IgD-negative memory B cell (primary cell): ENCODE data around the gene BTBD17. TPM values are rescaled to one million over a fixed set of nuclear protein-coding genes. Genes with fewer than 3 reads are reported as not detected.
A peak's percentile ranks its signal among the peaks of the same experiment; 100 is the strongest.

ENCODE experiments used
- H3K27ac Mint-ChIP-seq, 3 donors: one replicate each; pipeline ENCODE4 v1.8.0; 2020 to 2022; ENCODE audit warnings: mild to moderate bottlenecking in 3 of 3, mixed read lengths in 3 of 3, moderate library complexity in 1 of 3
- H3K27me3 Mint-ChIP-seq: one replicate; pipeline ENCODE4 v1.8.0; 2021; ENCODE audit warnings: mixed read lengths
- H3K36me3 Mint-ChIP-seq: one replicate; pipeline ENCODE4 v1.8.0; 2020; ENCODE audit warnings: mild to moderate bottlenecking, mixed read lengths
- H3K4me1 Mint-ChIP-seq, 3 donors: one replicate each; pipeline ENCODE4 v1.8.0; 2020 to 2022; ENCODE audit warnings: mixed read lengths in 3 of 3, mild to moderate bottlenecking in 1 of 3
- H3K4me3 Mint-ChIP-seq, 4 donors: one replicate each; pipeline ENCODE4 v1.8.0; 2020 to 2022; ENCODE audit warnings: mild to moderate bottlenecking in 4 of 4, mixed read lengths in 4 of 4, moderate library complexity in 3 of 4
- H3K9me3 Mint-ChIP-seq, 3 donors: one replicate each; pipeline ENCODE4 v1.8.0; 2020 to 2021; ENCODE audit warnings: mixed read lengths in 3 of 3, mild to moderate bottlenecking in 1 of 3
- polyA plus RNA-seq: library from polyadenylated mRNA; unstranded; fragments of 300-500 nt; fragmentation: Illumina TruSeq; gene quantifications from one replicate; pipeline ENCODE4 v1.2.3, GENCODE V29; 2021

BTBD17 gene
- polyA plus RNA-seq, 1 donor from 2014 or later, result not detected

DNA sequence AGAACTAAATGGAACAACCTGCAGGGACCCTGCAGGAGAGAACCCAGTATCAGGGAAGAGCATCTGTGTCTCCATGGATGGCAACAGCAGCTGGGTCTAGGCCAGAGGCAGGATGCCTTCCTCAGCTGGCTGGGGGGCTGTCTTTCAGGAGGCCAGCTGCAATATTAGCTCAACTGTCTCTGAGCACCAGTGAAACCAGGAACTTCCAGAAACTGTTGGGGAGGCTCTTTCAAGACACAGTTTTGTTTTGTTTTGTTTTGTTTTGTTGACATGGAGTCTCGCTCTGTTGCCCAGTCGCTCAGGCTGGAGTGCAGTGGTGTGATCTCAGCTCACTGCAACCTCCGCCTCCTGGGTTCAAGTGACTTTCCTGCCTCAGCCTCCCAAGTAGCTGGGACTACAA, 13.2 kb upstream of the BTBD17 start:
- Mint-ChIP-seq H3K36me3 (no peaks in the 10 kb centered on the region), H3K4me1 (no peaks in the 10 kb centered on the region), H3K4me3 (no peak overlapping the region), H3K27ac (no peak overlapping the region), H3K27me3 (peaks cover 7% of the 10 kb centered on the region), H3K9me3 (no peaks in the 10 kb centered on the region)

- no peaks in the 10 kb centered on the region for H3K36me3 Mint-ChIP-seq
- H3K4me1 Mint-ChIP-seq, result peaks cover 0 to 5% (median 4%) of the 10 kb centered on the region in 3 donors
- H3K9me3 Mint-ChIP-seq, result no peaks in the 10 kb centered on the region
- no peak overlapping the region for H3K27ac Mint-ChIP-seq
- peaks cover 10% of the 10 kb centered on the region for H3K27me3 Mint-ChIP-seq
- H3K4me3 Mint-ChIP-seq, result no peak overlapping the region
Measured at GRCh38 chr17:74373838-74374606, 12.4 kb upstream of the BTBD17 start.

DNA sequence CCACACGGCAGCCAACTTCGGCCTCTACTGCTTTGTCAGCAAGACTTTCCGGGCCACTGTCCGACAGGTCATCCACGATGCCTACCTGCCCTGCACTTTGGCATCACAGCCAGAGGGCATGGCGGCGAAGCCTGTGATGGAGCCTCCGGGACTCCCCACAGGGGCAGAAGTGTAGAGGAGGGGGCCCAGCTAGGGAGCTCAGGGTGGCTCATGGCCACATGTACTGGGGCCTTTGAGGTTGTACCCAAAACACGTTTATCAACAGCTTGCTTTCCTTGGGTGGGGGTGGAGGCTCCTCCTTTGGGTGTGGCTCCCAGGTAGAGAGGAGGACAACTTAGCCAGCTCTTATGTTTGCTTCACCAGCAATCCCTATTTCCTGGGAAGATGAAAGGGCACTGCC, 10.8 kb upstream of the BTBD17 start:
- H3K4me3 Mint-ChIP-seq, result peak overlapping the region in 1 of 4 donors; percentile 9
- H3K36me3 Mint-ChIP-seq, result no peaks in the 10 kb centered on the region
- H3K4me1 Mint-ChIP-seq, result peaks cover 0 to 6% (median 6%) of the 10 kb centered on the region in 3 donors
- H3K27ac Mint-ChIP-seq, result no peak overlapping the region
- peaks cover 9% of the 10 kb centered on the region for H3K27me3 Mint-ChIP-seq
- H3K9me3 Mint-ChIP-seq, result no peaks in the 10 kb centered on the region

DNA sequence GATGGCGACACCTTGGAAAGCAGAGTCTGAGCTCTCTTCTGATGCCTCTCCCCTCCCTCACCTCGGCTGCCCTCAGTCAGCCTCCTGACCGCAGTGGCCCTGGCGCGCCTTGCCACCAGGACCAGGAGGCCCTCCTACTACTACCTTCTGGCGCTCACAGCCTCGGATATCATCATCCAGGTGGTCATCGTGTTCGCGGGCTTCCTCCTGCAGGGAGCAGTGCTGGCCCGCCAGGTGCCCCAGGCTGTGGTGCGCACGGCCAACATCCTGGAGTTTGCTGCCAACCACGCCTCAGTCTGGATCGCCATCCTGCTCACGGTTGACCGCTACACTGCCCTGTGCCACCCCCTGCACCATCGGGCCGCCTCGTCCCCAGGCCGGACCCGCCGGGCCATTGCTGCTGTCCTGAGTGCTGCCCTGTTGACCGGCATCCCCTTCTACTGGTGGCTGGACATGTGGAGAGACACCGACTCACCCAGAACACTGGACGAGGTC, 10.0 kb upstream of the BTBD17 start:
- no peak overlapping the region for H3K27ac Mint-ChIP-seq
- no peaks in the 10 kb centered on the region for H3K36me3 Mint-ChIP-seq
- H3K27me3 Mint-ChIP-seq, result peaks cover 9% of the 10 kb centered on the region
- H3K9me3 Mint-ChIP-seq, result no peaks in the 10 kb centered on the region
- no peak overlapping the region for H3K4me3 Mint-ChIP-seq
- H3K4me1 Mint-ChIP-seq, result peaks cover 0 to 6% (median 6%) of the 10 kb centered on the region in 3 donors

- H3K4me1 Mint-ChIP-seq, result peaks cover 0 to 6% (median 6%) of the 10 kb centered on the region in 3 donors
- H3K27me3 Mint-ChIP-seq, result peaks cover 9% of the 10 kb centered on the region
- no peaks in the 10 kb centered on the region for H3K36me3 Mint-ChIP-seq
- no peak overlapping the region for H3K27ac Mint-ChIP-seq
- no peaks in the 10 kb centered on the region for H3K9me3 Mint-ChIP-seq
- peak overlapping the region in 1 of 4 donors; percentile 79 for H3K4me3 Mint-ChIP-seq
Measured at GRCh38 chr17:74369665-74370490, 8.2 kb upstream of the BTBD17 start.

- peaks cover 0 to 6% (median 6%) of the 10 kb centered on the region in 3 donors for H3K4me1 Mint-ChIP-seq
- no peaks in the 10 kb centered on the region for H3K9me3 Mint-ChIP-seq
- peaks cover 7% of the 10 kb centered on the region for H3K27me3 Mint-ChIP-seq
- no peak overlapping the region for H3K27ac Mint-ChIP-seq
- peak overlapping the region in 2 of 4 donors; percentile 68 to 79 for H3K4me3 Mint-ChIP-seq
- no peaks in the 10 kb centered on the region for H3K36me3 Mint-ChIP-seq
Measured at GRCh38 chr17:74369221-74369620, 7.6 kb upstream of the BTBD17 start.

DNA sequence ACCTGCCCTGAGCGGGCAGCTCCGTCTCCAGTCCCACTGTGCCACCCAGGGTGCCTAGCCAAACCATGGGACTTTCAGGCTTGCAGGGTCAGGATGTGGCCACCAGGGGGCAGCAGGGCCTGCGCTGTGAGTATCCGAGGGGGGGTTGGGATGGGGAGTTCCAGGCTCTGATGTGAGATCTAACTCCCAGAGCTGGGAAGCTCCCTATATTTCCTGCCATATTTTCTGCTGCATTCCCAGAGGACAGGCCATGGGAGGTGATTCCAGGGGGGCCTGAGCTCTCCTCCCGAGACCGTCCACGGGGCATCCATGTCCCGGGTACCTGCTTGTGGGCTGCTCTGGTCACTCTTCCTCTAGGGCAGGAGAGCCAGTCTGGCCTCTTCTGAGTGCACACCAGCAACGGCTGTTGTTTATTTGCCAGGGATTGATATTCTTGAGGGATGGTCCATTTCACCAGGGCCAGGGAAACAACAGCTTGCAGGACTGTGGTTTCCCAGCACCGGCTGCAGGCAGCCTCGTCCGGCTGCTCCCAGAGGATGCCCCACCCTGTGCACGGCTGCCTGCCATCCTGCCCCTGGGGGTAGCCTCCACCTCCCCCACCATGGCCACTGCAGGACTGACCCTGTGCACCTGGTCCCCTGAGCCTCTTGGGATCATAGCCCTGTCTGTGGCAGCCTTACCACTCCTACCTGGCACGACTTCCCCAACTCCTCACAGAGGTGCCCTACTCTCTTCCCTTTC, 6.8 kb upstream of the BTBD17 start:
- H3K4me3 Mint-ChIP-seq, result peak overlapping the region in 1 of 4 donors; percentile 68
- no peaks in the 10 kb centered on the region for H3K9me3 Mint-ChIP-seq
- peaks cover 6% of the 10 kb centered on the region for H3K27me3 Mint-ChIP-seq
- H3K4me1 Mint-ChIP-seq, result peaks cover 0 to 6% (median 6%) of the 10 kb centered on the region in 3 donors
- no peaks in the 10 kb centered on the region for H3K36me3 Mint-ChIP-seq
- H3K27ac Mint-ChIP-seq, result no peak overlapping the region

GRCh38 chr17:74367206-74367605, 5.5 kb upstream of the BTBD17 start, which contains the start of gene GPR142:
TSS of gene GPR142 (plus strand) at chr17:74367506. CDS start at chr17:74369541, 2,035 bp downstream.
- H3K36me3 Mint-ChIP-seq, result no peaks in the 10 kb centered on the region
- no peaks in the 10 kb centered on the region for H3K9me3 Mint-ChIP-seq
- H3K27ac Mint-ChIP-seq, result peak within 1 kb of the TSS in 1 of 3 donors; percentile 39
- H3K4me1 Mint-ChIP-seq, result peaks cover 0 to 6% (median 6%) of the 10 kb centered on the region in 3 donors
- H3K4me3 Mint-ChIP-seq, result no peak within 1 kb of the TSS
- peaks cover 5% of the 10 kb centered on the region for H3K27me3 Mint-ChIP-seq

DNA sequence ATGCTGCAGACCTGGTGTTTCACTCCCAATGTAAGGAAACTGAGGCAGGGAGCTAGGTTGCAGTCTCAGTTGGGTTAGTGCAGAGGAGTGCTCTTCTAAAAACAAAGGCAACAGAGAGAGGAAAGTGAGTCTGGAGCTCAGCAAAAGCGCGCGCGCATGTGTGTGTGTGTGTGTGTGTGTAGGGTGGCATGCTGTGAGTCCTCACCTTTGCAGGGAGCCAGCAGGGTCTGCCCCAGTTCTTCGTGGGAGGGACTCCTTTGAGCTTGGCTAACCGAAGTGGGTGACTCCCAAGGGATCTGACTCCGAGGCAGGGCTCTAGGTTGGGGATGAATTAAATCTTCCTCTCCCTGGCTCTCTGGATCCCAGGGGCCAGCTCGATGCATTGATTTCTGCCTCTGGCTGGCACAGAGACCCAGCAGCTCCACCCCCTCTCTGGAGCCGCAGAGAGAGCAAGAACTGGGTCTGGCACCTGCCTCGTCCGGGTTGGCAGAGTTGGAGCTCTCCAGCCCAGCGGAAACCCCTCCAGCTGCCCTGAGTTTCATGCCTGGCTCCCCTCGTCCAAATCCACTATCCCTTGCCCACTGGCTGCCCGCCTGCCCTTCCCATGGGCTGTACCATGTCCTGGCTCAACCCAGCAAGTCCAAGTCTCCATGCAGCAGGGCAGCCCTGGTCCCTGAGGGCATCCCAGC, 1.3 kb upstream of the BTBD17 start:
- Mint-ChIP-seq H3K36me3 (no peaks in the 10 kb centered on the region), H3K27me3 (peaks cover 21% of the 10 kb centered on the region), H3K27ac (no peak overlapping the region), H3K4me1 (no peaks in the 10 kb centered on the region), H3K9me3 (no peaks in the 10 kb centered on the region), H3K4me3 (no peak overlapping the region)

DNA sequence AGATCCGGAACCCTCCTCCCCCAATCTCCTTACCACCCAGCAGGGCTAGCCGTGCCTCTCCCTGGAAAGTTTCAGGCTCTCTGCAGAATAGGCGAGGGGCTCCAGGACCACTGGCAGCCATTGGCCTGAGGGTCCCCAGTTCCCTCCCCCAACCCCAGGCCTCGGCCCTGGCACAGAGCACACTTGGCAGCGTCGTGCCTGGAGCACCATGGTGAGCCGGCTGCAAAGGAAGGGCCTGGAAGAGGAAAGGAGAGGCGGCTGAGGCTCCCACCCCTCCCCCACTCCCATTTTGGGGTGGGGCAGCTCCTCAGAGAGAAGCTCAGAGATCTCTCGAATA, 369 bp upstream of the BTBD17 start:
- no peak overlapping the region for H3K4me3 Mint-ChIP-seq
- H3K9me3 Mint-ChIP-seq, result no peaks in the 10 kb centered on the region

GRCh38 chr17:74360899-74361229, 804 bp downstream of the BTBD17 start:
- Mint-ChIP-seq H3K9me3 (no peaks in the 10 kb centered on the region), H3K27ac (peak overlapping the region in 1 of 3 donors; percentile 80), H3K4me1 (peaks cover 0 to 2% (median 2%) of the 10 kb centered on the region in 3 donors), H3K4me3 (no peak overlapping the region), H3K27me3 (peaks cover 24% of the 10 kb centered on the region), H3K36me3 (no peaks in the 10 kb centered on the region)

More for the DNA sequence above, 369 bp upstream of the BTBD17 start:
- Mint-ChIP-seq H3K36me3 (no peaks in the 10 kb centered on the region), H3K4me1 (peaks cover 0 to 2% (median 2%) of the 10 kb centered on the region in 3 donors), H3K27ac (no peak overlapping the region), H3K27me3 (peaks cover 24% of the 10 kb centered on the region)

- no peak overlapping the region for H3K27ac Mint-ChIP-seq
- H3K4me1 Mint-ChIP-seq, result peaks cover 0 to 2% (median 2%) of the 10 kb centered on the region in 3 donors
- H3K27me3 Mint-ChIP-seq, result peaks cover 29% of the 10 kb centered on the region
- H3K4me3 Mint-ChIP-seq, result no peak overlapping the region
- H3K9me3 Mint-ChIP-seq, result no peaks in the 10 kb centered on the region
- H3K36me3 Mint-ChIP-seq, result no peaks in the 10 kb centered on the region
Measured at GRCh38 chr17:74359916-74360315, 1.8 kb downstream of the BTBD17 start.

DNA sequence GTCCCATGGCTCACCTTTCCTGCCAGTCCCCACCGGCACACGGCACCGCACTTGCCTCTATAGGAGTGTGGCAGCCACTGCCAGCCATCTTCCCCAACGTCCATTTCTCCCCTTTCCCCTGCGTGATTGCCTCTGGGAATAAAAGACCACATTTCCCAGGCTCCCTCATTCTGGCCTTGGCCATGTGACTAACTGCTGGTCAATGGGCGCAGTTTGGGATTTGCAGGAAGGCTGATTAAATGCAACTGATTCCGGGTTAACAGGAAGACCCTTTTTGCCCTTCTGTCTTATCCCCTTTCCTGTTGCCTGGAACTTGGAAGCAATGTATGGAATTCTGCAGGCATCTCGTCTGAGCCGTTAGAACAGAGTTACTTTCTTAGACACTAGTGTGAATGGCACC, 3.0 kb downstream of the BTBD17 start:
- Mint-ChIP-seq H3K4me1 (peaks cover 0 to 6% (median 2%) of the 10 kb centered on the region in 3 donors), H3K36me3 (no peaks in the 10 kb centered on the region), H3K27ac (no peak overlapping the region), H3K4me3 (no peak overlapping the region), H3K9me3 (no peaks in the 10 kb centered on the region), H3K27me3 (peaks cover 39% of the 10 kb centered on the region)

DNA sequence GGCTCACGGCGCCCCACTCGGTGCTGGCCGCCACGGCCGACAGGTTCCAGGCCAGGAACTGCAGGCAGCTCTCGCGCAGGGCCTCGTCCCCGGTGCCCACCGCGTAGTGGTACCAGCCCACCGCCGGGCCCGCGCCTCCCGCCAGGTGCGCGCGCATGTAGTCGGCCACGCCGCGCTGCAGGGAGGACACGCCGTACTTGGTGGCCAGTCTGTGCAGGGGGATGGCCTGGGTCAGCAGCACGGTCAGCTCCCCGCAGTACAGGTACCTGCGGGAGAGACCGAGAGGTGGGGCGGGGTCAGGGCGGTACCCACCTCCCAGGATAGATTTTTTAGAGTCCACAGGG, 4.2 kb downstream of the BTBD17 start:
- Mint-ChIP-seq H3K4me1 (peaks cover 0 to 6% (median 2%) of the 10 kb centered on the region in 3 donors), H3K36me3 (no peaks in the 10 kb centered on the region), H3K9me3 (no peaks in the 10 kb centered on the region), H3K27me3 (peaks cover 51% of the 10 kb centered on the region), H3K4me3 (no peak overlapping the region), H3K27ac (no peak overlapping the region)
